ENCODE data around the gene PPP2R2D. TPM values are rescaled to one million over a fixed set of nuclear protein-coding genes. Genes with fewer than 3 reads are reported as not detected.

PPP2R2D gene
- total RNA-seq, 1 donor from 2014 or later, result 30.0 TPM

GRCh38 chr10:131870411-131870810 is 30.4 kb upstream of the PPP2R2D start:
- DNase-seq (no peak), ATAC-seq (no peak)
- Histone ChIP-seq H3K36me3 (no peaks in the 10 kb centered on the region), H3K27me3 (ENCODE audit: low read depth) (peaks cover 42% of the 10 kb centered on the region), H3K4me3 (no peak overlapping the region), H3K27ac (no peak overlapping the region), H3K4me1 (peaks cover 7% of the 10 kb centered on the region), H3K9me3 (no peaks in the 10 kb centered on the region)
- intact Hi-C loops (cut with DNase I), result no loop called here
- TF ChIP-seq CTCF (IDR thresholded peaks at IDR 0.05), result no peak

GRCh38 chr10:131870831-131871672 is 29.8 kb upstream of the PPP2R2D start:
- no peak for TF ChIP-seq CTCF (IDR thresholded peaks at IDR 0.05)
- ATAC-seq (no peak), DNase-seq (no peak)
- Histone ChIP-seq H3K9me3 (no peaks in the 10 kb centered on the region), H3K4me1 (peaks cover 7% of the 10 kb centered on the region), H3K36me3 (no peaks in the 10 kb centered on the region), H3K27me3 (ENCODE audit: low read depth) (peaks cover 48% of the 10 kb centered on the region), H3K4me3 (no peak overlapping the region), H3K27ac (no peak overlapping the region)
- intact Hi-C loops (cut with DNase I), result no loop called here

GRCh38 chr10:131871673-131872005 is 29.2 kb upstream of the PPP2R2D start:
- ATAC-seq, result no peak
- H3K27me3 ChIP-seq (ENCODE audit: low read depth), result peaks cover 54% of the 10 kb centered on the region
- H3K9me3 ChIP-seq, result no peaks in the 10 kb centered on the region
- peaks cover 7% of the 10 kb centered on the region for H3K4me1 ChIP-seq
- no peak for TF ChIP-seq CTCF (IDR thresholded peaks at IDR 0.05)
- H3K27ac ChIP-seq, result no peak overlapping the region
- intact Hi-C loops (cut with DNase I), result no loop called here
- no peak for DNase-seq
- no peaks in the 10 kb centered on the region for H3K36me3 ChIP-seq
- H3K4me3 ChIP-seq, result no peak overlapping the region

- TF ChIP-seq CTCF (IDR thresholded peaks at IDR 0.05), result no peak
- no peak for ATAC-seq
- no peaks in the 10 kb centered on the region for H3K9me3 ChIP-seq
- H3K36me3 ChIP-seq, result no peaks in the 10 kb centered on the region
- H3K4me1 ChIP-seq, result peaks cover 7% of the 10 kb centered on the region
- no peak for DNase-seq
- H3K27ac ChIP-seq, result no peak overlapping the region
- peaks cover 60% of the 10 kb centered on the region for H3K27me3 ChIP-seq (ENCODE audit: low read depth)
- intact Hi-C loops (cut with DNase I), result no loop called here
- H3K4me3 ChIP-seq, result no peak overlapping the region
These were observed 28.6 kb upstream of the PPP2R2D start for GRCh38 chr10:131872011-131872826.

- ATAC-seq (no peak), DNase-seq (no peak)
- intact Hi-C loops (cut with DNase I), result no loop called here
- Histone ChIP-seq H3K9me3 (no peaks in the 10 kb centered on the region), H3K4me1 (peaks cover 7% of the 10 kb centered on the region), H3K4me3 (no peak overlapping the region), H3K27me3 (ENCODE audit: low read depth) (peaks cover 60% of the 10 kb centered on the region), H3K36me3 (no peaks in the 10 kb centered on the region), H3K27ac (no peak overlapping the region)
- no peak for TF ChIP-seq CTCF (IDR thresholded peaks at IDR 0.05)
These were observed 27.9 kb upstream of the PPP2R2D start for GRCh38 chr10:131872827-131873375.

All from lower lobe of right lung (tissue), 2 donors.